K562 (cell line): ENCODE data around the gene EPSTI1. TPM values are rescaled to one million over a fixed set of nuclear protein-coding genes. Genes with fewer than 3 reads are reported as not detected.

Experiments
- ATAC-seq: fragments of 200-7000 bp; cut with Tn5 transposase; 3 replicates; pipeline ENCODE4 v1.9.1; 2020; ENCODE audit warnings: moderate library complexity
- BruUV-seq: library from RNA; stranded (reverse); fragments of 400-500 nt; replicated peaks from 2 replicates; lab custom pipeline; 2021; lab: Mats Ljungman, UMichigan
- CTCF ChIA-PET: fragments of 300-600 bp; formaldehyde crosslinking; extraction: SDS; loops from one replicate; lab custom pipeline; 2021; ENCODE audit warnings: low intra/inter-chr PET ratio; lab: Yijun Ruan, JAX
- POLR2A ChIA-PET: fragments of 300-600, 350-650 bp; sonication (Branson Sonifier 250); formaldehyde crosslinking; extraction: SDS; loops from one replicate; lab custom pipeline; 2021; ENCODE audit warnings: antibody characterized with exemption, inconsistent platforms; lab: Yijun Ruan, JAX
- DNase-seq, 4 experiments: peaks; one replicate each; pipeline versions ENCODE4 v3.0.0 to v3.0.0-alpha.2; 2011 to 2018; ENCODE audit warnings: low spot score in 3 of 4, mixed read lengths in 3 of 4; ENCODE audit errors: extremely low read depth in 1 of 4
- FAIRE-seq: peaks from 2 replicates; lab custom pipeline; 2011; peaks lifted over from hg19 to GRCh38; lab: Jason Lieb, UNC
- H2AFZ ChIP-seq: 2 replicates; pipeline ENCODE4 v1.6.0; 2011; ENCODE audit warnings: low read depth, low read length, control low read depth, inconsistent platforms
- H3K27ac ChIP-seq: fragments of 200-600 bp; 3 replicates; pipeline ENCODE4 v1.8.0; 2011; ENCODE audit warnings: low read depth, mild to moderate bottlenecking, control low read depth, inconsistent platforms, low read length, moderate library complexity, mixed read lengths; ENCODE audit errors: extremely low read depth
- H3K27me3 ChIP-seq, 2 experiments: fragments of 300-600 bp in 1 of 2; 2 replicates in 1 of 2; 3 replicates in 1 of 2; pipeline versions ENCODE4 v1.6.0 to v1.8.0; 2011; ENCODE audit warnings: inconsistent platforms in 2 of 2, low read length in 2 of 2, mild to moderate bottlenecking in 1 of 2, mixed read lengths in 1 of 2, moderate library complexity in 1 of 2; ENCODE audit not compliant: control insufficient read depth in 2 of 2, insufficient read depth in 2 of 2
- H3K36me3 ChIP-seq: fragments of 300-600 bp; 3 replicates; pipeline ENCODE4 v1.8.0; 2011; ENCODE audit warnings: mild to moderate bottlenecking, low read length, inconsistent platforms; ENCODE audit not compliant: control insufficient read depth, insufficient read depth
- H3K4me1 ChIP-seq, 2 experiments: fragments of 200-600 bp in 1 of 2; replicated peaks in 1 of 2; 2 replicates in 1 of 2; 3 replicates in 1 of 2; pipeline versions ENCODE4 v1.5.1 to v1.8.0; 2011; ENCODE audit warnings: inconsistent platforms in 2 of 2, low read length in 2 of 2, mild to moderate bottlenecking in 1 of 2, mixed read lengths in 1 of 2, moderate library complexity in 1 of 2; ENCODE audit not compliant: control insufficient read depth in 2 of 2, insufficient read depth in 2 of 2
- H3K4me2 ChIP-seq: 2 replicates; pipeline ENCODE4 v1.6.1; 2011; ENCODE audit warnings: low read length, control low read depth, inconsistent platforms, mixed read lengths; ENCODE audit not compliant: insufficient read depth
- H3K4me3 ChIP-seq: fragments of 200-600 bp; sonication (generic), shearing (Covaris generic); 2 replicates; pipeline ENCODE4 v1.5.1; 2016; ENCODE audit warnings: control low read depth, inconsistent platforms
- H3K79me2 ChIP-seq: fragments of 200-600 bp; 3 replicates; pipeline ENCODE4 v1.8.0; 2011; ENCODE audit warnings: low read length, inconsistent platforms; ENCODE audit not compliant: control insufficient read depth, insufficient read depth
- H3K9ac ChIP-seq, 2 experiments: 2 replicates each; pipeline versions ENCODE4 v1.6.0 to v1.6.1; 2011; ENCODE audit warnings: low read depth in 2 of 2, low read length in 2 of 2, control low read depth in 1 of 2, inconsistent platforms in 1 of 2, mild to moderate bottlenecking in 1 of 2, mixed read lengths in 1 of 2; ENCODE audit not compliant: insufficient read depth in 1 of 2
- H3K9me1 ChIP-seq: one replicate; pipeline ENCODE4 v1.6.0; 2011; ENCODE audit warnings: inconsistent platforms, mild to moderate bottlenecking, low read length, moderate library complexity; ENCODE audit not compliant: control insufficient read depth, insufficient read depth
- H3K9me3 ChIP-seq: replicated peaks from 2 replicates; pipeline ENCODE4 v1.5.1; 2011; ENCODE audit warnings: low read depth, low read length, inconsistent platforms; ENCODE audit not compliant: control insufficient read depth, insufficient read depth
- H4K20me1 ChIP-seq: replicated peaks from 2 replicates; pipeline ENCODE4 v1.6.1; 2011; ENCODE audit warnings: low read length, inconsistent platforms, mixed read lengths; ENCODE audit not compliant: control insufficient read depth, insufficient read depth
- BCLAF1 ChIP-seq, 2 experiments: fragments of 450-650 bp in 1 of 2; IDR thresholded peaks; 2 replicates each; pipeline ENCODE4 v1.6.1; 2011 to 2017; ENCODE audit warnings: low read depth in 2 of 2, antibody characterized with exemption in 1 of 2, borderline replicate concordance in 1 of 2, low read length in 1 of 2, mild to moderate bottlenecking in 1 of 2, mixed read lengths in 1 of 2; ENCODE audit not compliant: control insufficient read depth in 1 of 2
- CTCFL ChIP-seq: IDR thresholded peaks from 2 replicates; pipeline ENCODE4 v1.6.1; 2011; ENCODE audit warnings: borderline replicate concordance, low read depth, mild to moderate bottlenecking, moderate library complexity, low read length; ENCODE audit not compliant: insufficient read depth, poor library complexity, severe bottlenecking
- RAD21 ChIP-seq, 2 experiments: fragments of 250-450 bp in 1 of 2; fragments of 450-650 bp in 1 of 2; sonication (Bioruptor Pico) in 1 of 2; formaldehyde crosslinking in 1 of 2; IDR thresholded peaks in 1 of 2; conservative IDR thresholded peaks in 1 of 2; 2 replicates each; pipeline versions ENCODE4 v1.4.0 to v1.8.0; 2020 to 2022; ENCODE audit warnings: mild to moderate bottlenecking in 2 of 2, moderate library complexity in 1 of 2
- SRSF7 ChIP-seq: fragments of 200-400 bp; formaldehyde crosslinking; optimal IDR thresholded peaks from 2 replicates; pipeline ENCODE3; 2017; ENCODE audit warnings: mild to moderate bottlenecking, low read depth, low read length
- TEAD1 ChIP-seq, 2 experiments: fragments of 450-650 bp in 1 of 2; sonication (generic) in 1 of 2; formaldehyde crosslinking; IDR thresholded peaks; 2 replicates each; pipeline versions ENCODE4 v1.4.0 to v1.8.0; 2020 to 2022; ENCODE audit warnings: mild to moderate bottlenecking in 2 of 2, missing genetic modification reagents in 1 of 2
- ZNF143 ChIP-seq: sonication (generic); formaldehyde crosslinking; IDR thresholded peaks from 2 replicates; pipeline ENCODE4 v1.9.0; 2022; ENCODE audit warnings: mild to moderate bottlenecking, missing genetic modification reagents
- WGBS: fragments of 100-300 bp; shearing (Covaris generic); methylation state at CpG from one replicate; pipeline ENCODE4 v1.1.6; 2016; ENCODE audit warnings: low coverage, mixed read lengths; ENCODE audit not compliant: insufficient coverage; ENCODE audit errors: missing lambda C conversion rate; 5-methylcytosine and 5-hydroxymethylcytosine counted together
- in situ Hi-C: fragments of 300-500 bp; cut with MboI; formaldehyde crosslinking; loops from 4 replicates; pipeline ENCODE4 v1.15.0; 2018; ENCODE audit warnings: inconsistent platforms, mixed read lengths
- intact Hi-C: fragments of 100-400 bp; cut with micrococcal nuclease; formaldehyde crosslinking; loops from 2 replicates; pipeline ENCODE4 v1.14.2; 2022
- polyA plus RNA-seq, 8 experiments: library from polyadenylated mRNA; depleted of rRNA in 4 of 8; stranded (reverse) in 5 of 8; unstranded in 3 of 8; fragments of >200 nt; fragmentation: Nextera tagmentation in 2 of 8; fragmentation: Illumina TruSeq in 1 of 8; extraction: Ambion mirVana in 2 of 8; extraction: Trizol in 1 of 8; gene quantifications; 2 replicates each; pipeline versions ENCODE4 v1.2.1 to v1.2.3, GENCODE V29; 2011 to 2014; ENCODE audit warnings: inconsistent platforms in 1 of 8, missing spikeins in 1 of 8
- total RNA-seq, 7 experiments: library from RNA; depleted of rRNA in 6 of 7; stranded (reverse); fragments of >200 nt in 6 of 7; fragmentation: Illumina TruSeq in 2 of 7; extraction: Trizol in 2 of 7; gene quantifications; 2 replicates each; pipeline versions ENCODE4 v1.2.1 to v1.2.3, GENCODE V29; 2011 to 2021; ENCODE audit warnings: low replicate concordance in 1 of 7

Gene EPSTI1
- total and polyA plus RNA-seq, 9 of the 15 experiments (the other 6 are each of a cell fraction or from before 2014, with no cell fraction given) = 0.18 to 1.0 TPM; not detected in 7

DNA sequence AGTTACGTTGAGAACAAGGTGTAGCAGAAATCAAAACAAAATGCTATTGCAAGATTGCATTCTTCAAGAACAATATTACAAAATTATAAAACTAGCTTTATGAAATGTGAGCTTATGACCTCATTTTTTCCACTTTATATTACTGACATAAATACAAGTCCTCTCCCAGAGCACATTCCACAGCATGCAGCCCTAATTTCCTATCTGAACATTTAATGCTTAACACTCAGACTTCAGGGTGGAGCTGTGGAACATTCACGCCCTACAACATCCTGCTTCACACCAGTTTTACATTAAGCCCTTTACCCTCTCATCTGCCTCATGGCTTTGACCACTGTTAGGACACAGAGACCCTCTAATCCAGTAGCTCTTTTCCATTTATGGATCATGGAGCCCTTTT, 65.5 kb downstream of the EPSTI1 start:
- H3K4me2 ChIP-seq = no peak overlapping the region
- H3K4me1 ChIP-seq = no peaks in the 10 kb centered on the region
- ChIA-PET POLR2A (interaction anchor here (1.2 kb wide), 1 partner anchor 9 kb away, joined by 4 read pairs; no protein-coding TSS in a partner anchor), CTCF (no interaction called here)
- DNase-seq (no peak), ATAC-seq (no peak), FAIRE-seq (no peak)
- no TSS peak for BruUV-seq
- H3K9ac ChIP-seq = no peak overlapping the region
- H3K9me3 ChIP-seq = no peaks in the 10 kb centered on the region
- in situ Hi-C loops = no loop called here
- no peak for TF ChIP-seq ZNF143 (CRISPR knock-in tag)
- no peak for TF ChIP-seq TEAD1 (CRISPR knock-in tag; IDR thresholded peaks at IDR 0.05)
- no peak for TF ChIP-seq BCLAF1 (IDR thresholded peaks at IDR 0.05; ENCODE audit: borderline replicate concordance in 1 of 2, control insufficient read depth in 1 of 2, low read depth in 2 of 2, low read length in 1 of 2)
- no peak for TF ChIP-seq SRSF7
- no peak for TF ChIP-seq CTCFL
- no peak for TF ChIP-seq RAD21 (CRISPR knock-in tag; conservative IDR thresholded peaks at IDR 0.05 in 1 of 2, IDR thresholded peaks at IDR 0.05 in 1 of 2)
- 0% methylated on average over 2 of the region's 2 CpGs for WGBS
- H3K27me3 ChIP-seq = no peaks in the 10 kb centered on the region
- no peak overlapping the region for H3K4me3 ChIP-seq
- no peaks in the 10 kb centered on the region for H3K79me2 ChIP-seq
- H3K36me3 ChIP-seq = no peaks in the 10 kb centered on the region
- intact Hi-C loops = no loop called here
- H4K20me1 ChIP-seq = no peaks in the 10 kb centered on the region
- H2AFZ ChIP-seq = no peak overlapping the region
- no peak overlapping the region for H3K27ac ChIP-seq
- H3K9me1 ChIP-seq = no peaks in the 10 kb centered on the region
